ENCODE data around the gene TMC8.

- peak in 3 of 4 experiments; percentile 96 to 100 (median 99) for TF ChIP-seq CTCF (IDR thresholded peaks at IDR 0.05)
- peak; percentile 44 for TF ChIP-seq POLR2AphosphoS5 (IDR thresholded peaks at IDR 0.05)
- no peak for TF ChIP-seq POLR2A (IDR thresholded peaks at IDR 0.05)
Observed at GRCh38 chr17:78112518-78113471, 17.8 kb upstream of the TMC8 start.
